H54 (cell line): ENCODE data around the gene RNF144A.

Experiments
- DNase-seq: peaks from one replicate; pipeline ENCODE4 v3.0.0; 2011; ENCODE audit warnings: low spot score, mixed read lengths; ENCODE audit not compliant: insufficient read length
- FAIRE-seq: peaks from 3 replicates; lab custom pipeline; 2011; peaks lifted over from hg19 to GRCh38; lab: Jason Lieb, UNC
- POLR2A ChIP-seq: IDR thresholded peaks from 2 replicates; pipeline ENCODE4 v1.6.1; 2011; ENCODE audit warnings: low read depth, mild to moderate bottlenecking, low read length

The RNF144A gene

GRCh38 chr2:7011356-7012083 lies 94.3 kb downstream of the RNF144A start:
- DNase-seq (no peak), FAIRE-seq (peak; percentile 60)
- TF ChIP-seq POLR2A = no peak

- no peak for DNase-seq
- no peak for TF ChIP-seq POLR2A
- FAIRE-seq = peak; percentile 6
Observed at GRCh38 chr2:7012141-7012764, 95.0 kb downstream of the RNF144A start.

GRCh38 chr2:7013471-7014160 lies 96.4 kb downstream of the RNF144A start:
- TF ChIP-seq POLR2A = no peak
- FAIRE-seq = no peak
- no peak for DNase-seq

GRCh38 chr2:7014174-7014640 lies 97.0 kb downstream of the RNF144A start:
- no peak for TF ChIP-seq POLR2A
- FAIRE-seq = no peak
- DNase-seq = no peak

GRCh38 chr2:7015007-7015950 lies 98.1 kb downstream of the RNF144A start:
- no peak for TF ChIP-seq POLR2A
- no peak for FAIRE-seq
- no peak for DNase-seq

GRCh38 chr2:7016148-7016547 lies 98.9 kb downstream of the RNF144A start:
- TF ChIP-seq POLR2A = no peak
- DNase-seq (no peak), FAIRE-seq (no peak)

- DNase-seq = no peak
- TF ChIP-seq POLR2A = no peak
- no peak for FAIRE-seq
Observed at GRCh38 chr2:7016601-7017211, 99.5 kb downstream of the RNF144A start.

GRCh38 chr2:7017671-7018281 lies 100.6 kb downstream of the RNF144A start:
- DNase-seq (no peak), FAIRE-seq (no peak)
- TF ChIP-seq POLR2A = no peak

GRCh38 chr2:7018282-7018701 lies 101.1 kb downstream of the RNF144A start:
- DNase-seq = no peak
- no peak for TF ChIP-seq POLR2A
- no peak for FAIRE-seq

GRCh38 chr2:7018767-7019166 lies 101.6 kb downstream of the RNF144A start:
- no peak for FAIRE-seq

GRCh38 chr2:7019191-7019590 lies 102.0 kb downstream of the RNF144A start:
- no peak for FAIRE-seq
- no peak for TF ChIP-seq POLR2A
- no peak for DNase-seq

More at GRCh38 chr2:7018767-7019166, 101.6 kb downstream of the RNF144A start:
- DNase-seq = no peak
- no peak for TF ChIP-seq POLR2A

GRCh38 chr2:7020059-7020458 lies 102.8 kb downstream of the RNF144A start:
- no peak for TF ChIP-seq POLR2A
- DNase-seq (no peak), FAIRE-seq (no peak)

- no peak for TF ChIP-seq POLR2A
- no peak for FAIRE-seq
- no peak for DNase-seq
Observed at GRCh38 chr2:7020468-7020867, 103.3 kb downstream of the RNF144A start.
